ENCODE results near the gene RETSAT.

DNA sequence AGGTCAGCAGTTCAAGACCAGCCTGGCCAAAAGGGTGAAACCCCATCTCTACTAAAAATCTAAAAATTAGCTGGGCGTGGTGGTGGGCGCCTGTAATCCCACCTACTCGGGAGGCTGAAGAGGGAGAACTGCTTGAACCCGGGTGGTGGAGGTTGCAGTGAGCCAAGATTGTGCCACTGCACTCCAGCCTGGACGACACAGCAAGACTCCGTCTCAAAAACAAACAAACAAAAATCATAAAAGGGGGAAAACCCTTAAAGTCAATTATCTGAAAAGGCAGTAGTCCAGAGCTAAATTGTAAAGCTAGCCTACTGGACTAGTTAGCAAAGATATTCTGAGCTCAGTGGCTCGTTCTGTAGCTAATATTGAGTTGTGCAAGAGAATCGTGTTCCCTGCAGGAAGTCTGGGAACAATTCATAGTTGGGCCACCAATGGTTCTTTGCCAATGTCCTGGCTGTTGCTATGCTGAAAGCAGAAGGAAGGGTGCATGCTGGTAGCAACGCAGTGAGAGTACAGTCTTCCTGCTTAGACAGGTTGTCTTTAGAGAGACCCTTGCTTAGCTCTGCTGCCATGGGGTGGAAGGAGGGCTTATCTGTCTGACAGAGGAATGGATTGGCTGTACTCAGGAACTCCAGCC lies 30.9 kb downstream of the RETSAT start:
- TF ChIP-seq, protein P1, sequence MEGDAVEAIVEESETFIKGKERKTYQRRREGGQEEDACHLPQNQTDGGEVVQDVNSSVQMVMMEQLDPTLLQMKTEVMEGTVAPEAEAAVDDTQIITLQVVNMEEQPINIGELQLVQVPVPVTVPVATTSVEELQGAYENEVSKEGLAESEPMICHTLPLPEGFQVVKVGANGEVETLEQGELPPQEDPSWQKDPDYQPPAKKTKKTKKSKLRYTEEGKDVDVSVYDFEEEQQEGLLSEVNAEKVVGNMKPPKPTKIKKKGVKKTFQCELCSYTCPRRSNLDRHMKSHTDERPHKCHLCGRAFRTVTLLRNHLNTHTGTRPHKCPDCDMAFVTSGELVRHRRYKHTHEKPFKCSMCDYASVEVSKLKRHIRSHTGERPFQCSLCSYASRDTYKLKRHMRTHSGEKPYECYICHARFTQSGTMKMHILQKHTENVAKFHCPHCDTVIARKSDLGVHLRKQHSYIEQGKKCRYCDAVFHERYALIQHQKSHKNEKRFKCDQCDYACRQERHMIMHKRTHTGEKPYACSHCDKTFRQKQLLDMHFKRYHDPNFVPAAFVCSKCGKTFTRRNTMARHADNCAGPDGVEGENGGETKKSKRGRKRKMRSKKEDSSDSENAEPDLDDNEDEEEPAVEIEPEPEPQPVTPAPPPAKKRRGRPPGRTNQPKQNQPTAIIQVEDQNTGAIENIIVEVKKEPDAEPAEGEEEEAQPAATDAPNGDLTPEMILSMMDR (IDR thresholded peaks at IDR 0.05): no peak
- TF ChIP-seq EZH2 (IDR thresholded peaks at IDR 0.05; ENCODE audit: borderline replicate concordance, insufficient read depth, low read depth, low read length, poor library complexity, severe bottlenecking): no peak
